SH-SY5Y (cell line): ENCODE data around the gene TFF3.

Source experiments
- GATA2 ChIP-seq: IDR thresholded peaks from 2 replicates; pipeline ENCODE4 v1.6.1; 2011; ENCODE audit warnings: mild to moderate bottlenecking, low read depth, low read length
- GATA3 ChIP-seq: IDR thresholded peaks from 2 replicates; pipeline ENCODE4 v1.6.1; 2011; ENCODE audit warnings: low read depth, mild to moderate bottlenecking, low read length, moderate library complexity

DNA sequence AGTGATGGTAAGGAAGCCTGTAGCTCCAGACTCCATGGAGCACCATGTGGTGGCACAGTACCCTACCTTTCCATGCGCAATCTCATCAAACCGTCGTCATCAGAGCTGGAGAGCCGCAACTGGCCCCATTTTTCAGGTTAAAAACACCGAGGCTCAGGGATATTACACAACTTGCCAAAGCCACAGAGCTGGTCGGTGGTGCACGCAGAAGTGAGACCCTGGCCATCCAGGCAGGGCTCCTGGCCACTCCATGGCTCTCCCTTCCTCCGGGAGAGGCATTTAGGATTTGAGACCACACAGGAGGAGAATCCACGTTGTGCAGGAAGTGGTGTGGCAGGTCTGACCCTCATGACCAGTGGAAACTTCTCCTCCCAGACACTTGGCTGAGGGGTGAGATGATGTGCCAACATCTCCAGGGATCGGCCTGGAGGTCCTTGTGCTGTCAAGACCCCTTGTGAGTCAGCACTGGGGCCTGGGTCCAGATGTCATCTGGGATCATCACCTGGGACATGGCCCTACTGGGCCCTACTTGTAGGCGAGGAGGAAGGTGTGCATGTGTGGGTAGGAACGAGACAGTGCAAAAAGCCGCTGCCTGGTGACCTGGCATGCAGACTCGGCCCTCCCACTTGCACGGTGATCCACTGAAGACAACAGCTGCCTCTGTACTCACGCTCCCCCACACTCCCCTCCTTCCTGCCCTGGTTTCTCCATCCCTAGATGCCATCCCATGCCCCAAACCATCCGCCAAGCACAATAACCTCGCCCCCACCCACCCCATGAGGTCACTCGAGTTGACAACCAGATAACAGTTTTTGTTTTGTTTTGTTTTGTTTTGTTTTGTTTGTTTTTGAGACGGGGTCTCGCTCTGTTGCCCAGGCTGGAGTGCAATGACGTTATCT is 10.4 kb downstream of the TFF3 start:
- TF ChIP-seq GATA2 = no peak
- TF ChIP-seq GATA3 = no peak
